K562 (cell line): ENCODE results near the gene RBFOX1. TPM values are rescaled to one million over a fixed set of nuclear protein-coding genes. Genes with fewer than 3 reads are reported as not detected.

Experiments
- ATAC-seq: fragments of 200-7000 bp; cut with Tn5 transposase; 3 replicates; pipeline ENCODE4 v1.9.1; 2020; ENCODE audit warnings: moderate library complexity
- BruUV-seq: library from RNA; stranded (reverse); fragments of 400-500 nt; replicated peaks from 2 replicates; lab custom pipeline; 2021; lab: Mats Ljungman, UMichigan
- CTCF ChIA-PET: fragments of 300-600 bp; formaldehyde crosslinking; extraction: SDS; loops from one replicate; lab custom pipeline; 2021; ENCODE audit warnings: low intra/inter-chr PET ratio; lab: Yijun Ruan, JAX
- POLR2A ChIA-PET: fragments of 300-600, 350-650 bp; sonication (Branson Sonifier 250); formaldehyde crosslinking; extraction: SDS; loops from one replicate; lab custom pipeline; 2021; ENCODE audit warnings: antibody characterized with exemption, inconsistent platforms; lab: Yijun Ruan, JAX
- DNase-seq, 4 experiments: peaks; one replicate each; pipeline versions ENCODE4 v3.0.0 to v3.0.0-alpha.2; 2011 to 2018; ENCODE audit warnings: low spot score in 3 of 4, mixed read lengths in 3 of 4; ENCODE audit errors: extremely low read depth in 1 of 4
- FAIRE-seq: peaks from 2 replicates; lab custom pipeline; 2011; peaks lifted over from hg19 to GRCh38; lab: Jason Lieb, UNC
- H2AFZ ChIP-seq: 2 replicates; pipeline ENCODE4 v1.6.0; 2011; ENCODE audit warnings: low read depth, low read length, control low read depth, inconsistent platforms
- H3K27ac ChIP-seq: fragments of 200-600 bp; 3 replicates; pipeline ENCODE4 v1.8.0; 2011; ENCODE audit warnings: low read depth, mild to moderate bottlenecking, control low read depth, inconsistent platforms, low read length, moderate library complexity, mixed read lengths; ENCODE audit errors: extremely low read depth
- H3K27me3 ChIP-seq, 2 experiments: fragments of 300-600 bp in 1 of 2; 2 replicates in 1 of 2; 3 replicates in 1 of 2; pipeline versions ENCODE4 v1.6.0 to v1.8.0; 2011; ENCODE audit warnings: inconsistent platforms in 2 of 2, low read length in 2 of 2, mild to moderate bottlenecking in 1 of 2, mixed read lengths in 1 of 2, moderate library complexity in 1 of 2; ENCODE audit not compliant: control insufficient read depth in 2 of 2, insufficient read depth in 2 of 2
- H3K36me3 ChIP-seq: fragments of 300-600 bp; 3 replicates; pipeline ENCODE4 v1.8.0; 2011; ENCODE audit warnings: mild to moderate bottlenecking, low read length, inconsistent platforms; ENCODE audit not compliant: control insufficient read depth, insufficient read depth
- H3K4me1 ChIP-seq, 2 experiments: fragments of 200-600 bp in 1 of 2; replicated peaks in 1 of 2; 2 replicates in 1 of 2; 3 replicates in 1 of 2; pipeline versions ENCODE4 v1.5.1 to v1.8.0; 2011; ENCODE audit warnings: inconsistent platforms in 2 of 2, low read length in 2 of 2, mild to moderate bottlenecking in 1 of 2, mixed read lengths in 1 of 2, moderate library complexity in 1 of 2; ENCODE audit not compliant: control insufficient read depth in 2 of 2, insufficient read depth in 2 of 2
- H3K4me2 ChIP-seq: 2 replicates; pipeline ENCODE4 v1.6.1; 2011; ENCODE audit warnings: low read length, control low read depth, inconsistent platforms, mixed read lengths; ENCODE audit not compliant: insufficient read depth
- H3K4me3 ChIP-seq: fragments of 200-600 bp; sonication (generic), shearing (Covaris generic); 2 replicates; pipeline ENCODE4 v1.5.1; 2016; ENCODE audit warnings: control low read depth, inconsistent platforms
- H3K79me2 ChIP-seq: fragments of 200-600 bp; 3 replicates; pipeline ENCODE4 v1.8.0; 2011; ENCODE audit warnings: low read length, inconsistent platforms; ENCODE audit not compliant: control insufficient read depth, insufficient read depth
- H3K9ac ChIP-seq, 2 experiments: 2 replicates each; pipeline versions ENCODE4 v1.6.0 to v1.6.1; 2011; ENCODE audit warnings: low read depth in 2 of 2, low read length in 2 of 2, control low read depth in 1 of 2, inconsistent platforms in 1 of 2, mild to moderate bottlenecking in 1 of 2, mixed read lengths in 1 of 2; ENCODE audit not compliant: insufficient read depth in 1 of 2
- H3K9me1 ChIP-seq: one replicate; pipeline ENCODE4 v1.6.0; 2011; ENCODE audit warnings: inconsistent platforms, mild to moderate bottlenecking, low read length, moderate library complexity; ENCODE audit not compliant: control insufficient read depth, insufficient read depth
- H3K9me3 ChIP-seq: replicated peaks from 2 replicates; pipeline ENCODE4 v1.5.1; 2011; ENCODE audit warnings: low read depth, low read length, inconsistent platforms; ENCODE audit not compliant: control insufficient read depth, insufficient read depth
- H4K20me1 ChIP-seq: replicated peaks from 2 replicates; pipeline ENCODE4 v1.6.1; 2011; ENCODE audit warnings: low read length, inconsistent platforms, mixed read lengths; ENCODE audit not compliant: control insufficient read depth, insufficient read depth
- CREBBP ChIP-seq: IDR thresholded peaks from one replicate; pipeline ENCODE4 v1.6.1; 2012; ENCODE audit warnings: low read depth, mild to moderate bottlenecking, control low read depth, inconsistent platforms, low read length
- KLF16 ChIP-seq: IDR thresholded peaks from 2 replicates; pipeline ENCODE4 v1.6.1; 2016; ENCODE audit warnings: antibody characterized with exemption
- MCM7 ChIP-seq, 2 experiments: fragments of 450-650 bp; IDR thresholded peaks; 2 replicates each; pipeline ENCODE4 v1.6.1; 2016 to 2018
- RBM25 ChIP-seq: fragments of 200-400 bp; formaldehyde crosslinking; IDR thresholded peaks from 2 replicates; pipeline ENCODE4 v1.6.1; 2018; ENCODE audit warnings: low read length, low read depth, moderate library complexity; ENCODE audit not compliant: severe bottlenecking
- ZNF146 ChIP-seq: IDR thresholded peaks from one replicate; pipeline ENCODE4 v1.6.1; 2018; ENCODE audit warnings: missing compliant biosample characterization; ENCODE audit not compliant: unreplicated experiment
- WGBS: fragments of 100-300 bp; shearing (Covaris generic); methylation state at CpG from one replicate; pipeline ENCODE4 v1.1.6; 2016; ENCODE audit warnings: low coverage, mixed read lengths; ENCODE audit not compliant: insufficient coverage; ENCODE audit errors: missing lambda C conversion rate; 5-methylcytosine and 5-hydroxymethylcytosine counted together
- in situ Hi-C: fragments of 300-500 bp; cut with MboI; formaldehyde crosslinking; loops from 4 replicates; pipeline ENCODE4 v1.15.0; 2018; ENCODE audit warnings: inconsistent platforms, mixed read lengths
- intact Hi-C: fragments of 100-400 bp; cut with micrococcal nuclease; formaldehyde crosslinking; loops from 2 replicates; pipeline ENCODE4 v1.14.2; 2022
- polyA plus RNA-seq, 8 experiments: library from polyadenylated mRNA; depleted of rRNA in 4 of 8; stranded (reverse) in 5 of 8; unstranded in 3 of 8; fragments of >200 nt; fragmentation: Nextera tagmentation in 2 of 8; fragmentation: Illumina TruSeq in 1 of 8; extraction: Ambion mirVana in 2 of 8; extraction: Trizol in 1 of 8; gene quantifications; 2 replicates each; pipeline versions ENCODE4 v1.2.1 to v1.2.3, GENCODE V29; 2011 to 2014; ENCODE audit warnings: inconsistent platforms in 1 of 8, missing spikeins in 1 of 8
- total RNA-seq, 7 experiments: library from RNA; depleted of rRNA in 6 of 7; stranded (reverse); fragments of >200 nt in 6 of 7; fragmentation: Illumina TruSeq in 2 of 7; extraction: Trizol in 2 of 7; gene quantifications; 2 replicates each; pipeline versions ENCODE4 v1.2.1 to v1.2.3, GENCODE V29; 2011 to 2021; ENCODE audit warnings: low replicate concordance in 1 of 7
- TF ChIP-seq, protein P1 (sequence below): fragments of 250-450 bp; sonication (Bioruptor Pico); IDR thresholded peaks from 2 replicates; pipeline ENCODE4 v1.8.0; 2022; ENCODE audit warnings: inconsistent platforms, mild to moderate bottlenecking, moderate library complexity, borderline replicate concordance
- TF ChIP-seq, protein P2 (sequence below): fragments of 250-450 bp; sonication (Bioruptor Pico); IDR thresholded peaks from 2 replicates; pipeline ENCODE4 v1.4.0; 2020; ENCODE audit warnings: mild to moderate bottlenecking, moderate library complexity
- TF ChIP-seq, protein P3 (sequence below): sonication (generic); formaldehyde crosslinking; IDR thresholded peaks from 2 replicates; pipeline ENCODE4 v1.8.0; 2022; ENCODE audit warnings: missing genetic modification reagents, mild to moderate bottlenecking, moderate library complexity, borderline replicate concordance

RBFOX1 gene
- total and polyA plus RNA-seq, 9 of the 15 experiments (the other 6 are each of a cell fraction or from before 2014, with no cell fraction given) = 0.03 TPM; not detected in 8

DNA sequence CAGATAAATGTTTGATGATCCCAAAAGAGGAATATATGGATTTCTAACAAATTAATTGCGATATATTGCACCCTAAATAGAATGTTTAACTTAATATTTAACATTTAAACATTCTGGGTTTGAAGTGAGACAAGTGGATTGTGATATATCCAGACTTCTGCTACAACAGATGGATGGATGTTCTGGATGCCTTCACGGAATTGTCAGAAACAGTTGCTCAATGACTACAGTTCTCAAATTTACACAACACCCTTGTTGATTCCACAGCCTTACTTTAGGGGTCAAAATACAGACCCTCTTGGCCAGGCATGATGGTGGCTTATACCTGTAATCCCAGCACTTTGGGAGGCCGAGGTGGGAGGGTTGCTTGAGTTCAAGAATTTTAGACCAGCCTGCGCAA lies 250.8 kb downstream of the RBFOX1 start:
- CTCF ChIA-PET = no interaction called here
- no peaks in the 10 kb centered on the region for H3K9me1 ChIP-seq
- no peak overlapping the region for H3K4me2 ChIP-seq
- no peaks in the 10 kb centered on the region for H3K27me3 ChIP-seq
- WGBS = 2% methylated on average over 4 of the region's 4 CpGs
- no TSS peak for BruUV-seq
- TF ChIP-seq, protein P1, sequence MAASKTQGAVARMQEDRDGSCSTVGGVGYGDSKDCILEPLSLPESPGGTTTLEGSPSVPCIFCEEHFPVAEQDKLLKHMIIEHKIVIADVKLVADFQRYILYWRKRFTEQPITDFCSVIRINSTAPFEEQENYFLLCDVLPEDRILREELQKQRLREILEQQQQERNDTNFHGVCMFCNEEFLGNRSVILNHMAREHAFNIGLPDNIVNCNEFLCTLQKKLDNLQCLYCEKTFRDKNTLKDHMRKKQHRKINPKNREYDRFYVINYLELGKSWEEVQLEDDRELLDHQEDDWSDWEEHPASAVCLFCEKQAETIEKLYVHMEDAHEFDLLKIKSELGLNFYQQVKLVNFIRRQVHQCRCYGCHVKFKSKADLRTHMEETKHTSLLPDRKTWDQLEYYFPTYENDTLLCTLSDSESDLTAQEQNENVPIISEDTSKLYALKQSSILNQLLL (CRISPR knock-in tag) = no peak
- TF ChIP-seq, protein P2, sequence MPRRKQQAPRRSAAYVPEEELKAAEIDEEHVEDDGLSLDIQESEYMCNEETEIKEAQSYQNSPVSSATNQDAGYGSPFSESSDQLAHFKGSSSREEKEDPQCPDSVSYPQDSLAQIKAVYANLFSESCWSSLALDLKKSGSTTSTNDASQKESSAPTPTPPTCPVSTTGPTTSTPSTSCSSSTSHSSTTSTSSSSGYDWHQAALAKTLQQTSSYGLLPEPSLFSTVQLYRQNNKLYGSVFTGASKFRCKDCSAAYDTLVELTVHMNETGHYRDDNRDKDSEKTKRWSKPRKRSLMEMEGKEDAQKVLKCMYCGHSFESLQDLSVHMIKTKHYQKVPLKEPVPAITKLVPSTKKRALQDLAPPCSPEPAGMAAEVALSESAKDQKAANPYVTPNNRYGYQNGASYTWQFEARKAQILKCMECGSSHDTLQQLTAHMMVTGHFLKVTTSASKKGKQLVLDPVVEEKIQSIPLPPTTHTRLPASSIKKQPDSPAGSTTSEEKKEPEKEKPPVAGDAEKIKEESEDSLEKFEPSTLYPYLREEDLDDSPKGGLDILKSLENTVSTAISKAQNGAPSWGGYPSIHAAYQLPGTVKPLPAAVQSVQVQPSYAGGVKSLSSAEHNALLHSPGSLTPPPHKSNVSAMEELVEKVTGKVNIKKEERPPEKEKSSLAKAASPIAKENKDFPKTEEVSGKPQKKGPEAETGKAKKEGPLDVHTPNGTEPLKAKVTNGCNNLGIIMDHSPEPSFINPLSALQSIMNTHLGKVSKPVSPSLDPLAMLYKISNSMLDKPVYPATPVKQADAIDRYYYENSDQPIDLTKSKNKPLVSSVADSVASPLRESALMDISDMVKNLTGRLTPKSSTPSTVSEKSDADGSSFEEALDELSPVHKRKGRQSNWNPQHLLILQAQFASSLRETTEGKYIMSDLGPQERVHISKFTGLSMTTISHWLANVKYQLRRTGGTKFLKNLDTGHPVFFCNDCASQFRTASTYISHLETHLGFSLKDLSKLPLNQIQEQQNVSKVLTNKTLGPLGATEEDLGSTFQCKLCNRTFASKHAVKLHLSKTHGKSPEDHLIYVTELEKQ = no peak
- no peak for TF ChIP-seq ZNF146 (CRISPR knock-in tag)
- TF ChIP-seq, protein P3, sequence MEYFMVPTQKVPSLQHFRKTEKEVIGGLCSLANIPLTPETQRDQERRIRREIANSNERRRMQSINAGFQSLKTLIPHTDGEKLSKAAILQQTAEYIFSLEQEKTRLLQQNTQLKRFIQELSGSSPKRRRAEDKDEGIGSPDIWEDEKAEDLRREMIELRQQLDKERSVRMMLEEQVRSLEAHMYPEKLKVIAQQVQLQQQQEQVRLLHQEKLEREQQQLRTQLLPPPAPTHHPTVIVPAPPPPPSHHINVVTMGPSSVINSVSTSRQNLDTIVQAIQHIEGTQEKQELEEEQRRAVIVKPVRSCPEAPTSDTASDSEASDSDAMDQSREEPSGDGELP (CRISPR knock-in tag) = no peak
- no peak for TF ChIP-seq KLF16
- no peak for TF ChIP-seq MCM7 (IDR thresholded peaks at IDR 0.05)
- TF ChIP-seq CREBBP = no peak
- TF ChIP-seq RBM25 = no peak
- no peaks in the 10 kb centered on the region for H3K79me2 ChIP-seq
- FAIRE-seq (no peak), ATAC-seq (no peak), DNase-seq (no peak)
- POLR2A ChIA-PET = no interaction called here
- in situ Hi-C loops = no loop called here
- H3K36me3 ChIP-seq = no peaks in the 10 kb centered on the region
- no peak overlapping the region for H3K4me3 ChIP-seq
- H4K20me1 ChIP-seq = no peaks in the 10 kb centered on the region
- H3K9ac ChIP-seq = no peak overlapping the region
- H3K27ac ChIP-seq = no peak overlapping the region
- no peaks in the 10 kb centered on the region for H3K9me3 ChIP-seq
- no peak overlapping the region for H2AFZ ChIP-seq
- intact Hi-C loops = no loop called here
- H3K4me1 ChIP-seq = no peaks in the 10 kb centered on the region
